Measurements from ENCODE around the gene SLC29A3. TPM values are rescaled to one million over a fixed set of nuclear protein-coding genes. Genes with fewer than 3 reads are reported as not detected.

The SLC29A3 gene
- total RNA-seq, 1 experiment from 2014 or later, result 9.2 TPM

DNA sequence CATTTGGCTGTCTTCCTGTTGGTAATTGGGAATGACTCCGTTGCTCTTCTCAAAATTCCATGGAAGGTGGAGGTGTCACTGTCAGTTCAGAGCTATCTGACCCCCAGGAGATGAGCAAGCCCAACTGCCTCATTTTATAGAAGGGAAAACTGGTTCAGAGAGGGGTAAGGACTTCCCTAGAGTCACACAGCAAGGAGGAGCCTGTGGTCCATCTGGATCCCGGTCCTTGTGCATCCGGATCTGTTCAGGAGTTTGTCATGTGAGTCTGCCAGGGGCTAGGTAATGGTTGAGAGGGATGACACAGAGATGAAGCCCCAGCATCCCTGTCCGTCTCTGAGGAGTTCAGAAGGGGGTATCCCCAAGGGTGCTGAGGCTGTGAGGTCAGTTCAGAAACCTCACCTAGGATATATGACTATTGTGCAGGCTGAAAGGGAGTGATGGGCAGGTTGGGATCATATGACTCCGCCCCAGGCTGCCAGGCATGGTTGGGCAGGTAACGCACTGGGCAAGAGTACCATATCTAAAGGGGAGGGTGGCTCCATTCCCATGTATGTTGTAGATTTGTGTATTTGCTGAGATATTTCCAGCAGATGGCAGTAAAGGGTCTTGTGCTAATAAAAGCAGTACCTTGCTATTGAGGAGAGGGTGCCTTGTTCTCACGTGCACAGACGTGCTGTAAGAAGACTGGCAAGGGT, 16.0 kb upstream of the SLC29A3 start:
- Mint-ChIP-seq H3K27me3 (ENCODE audit: low read depth) (no peaks in the 10 kb centered on the region; the same call in 1 of the 2 replicates), H3K4me1 (0 out of 4 replicates have a peak, but pooled peaks cover 0 to 4% of the 10 kb centered on the region in 2 experiments), H3K27ac (no peak overlapping the region; a peak in 1 of 7 replicates), H3K9me3 (no peaks in the 10 kb centered on the region), H3K36me3 (ENCODE audit: insufficient read depth in 1 of 3, low read depth in 3 of 3) (peaks cover 0 to 16% (median 3%) of the 10 kb centered on the region in 3 experiments; a peak in 5 of 7 replicates), H3K4me3 (no peak overlapping the region)
- Histone ChIP-seq H3K79me1 (ENCODE audit: insufficient read depth, low read depth, low read length, poor library complexity, severe bottlenecking) (no peaks in the 10 kb centered on the region), H2BK5ac (ENCODE audit: insufficient read length, low read length) (no peak overlapping the region), H2BK120ac (ENCODE audit: low read depth, low read length, poor library complexity, severe bottlenecking) (no peak overlapping the region), H2BK12ac (ENCODE audit: insufficient read length, low read depth, low read length) (no peak overlapping the region), H3K27ac (ENCODE audit: insufficient read length, low read depth, low read length) (no peak overlapping the region), H2BK20ac (ENCODE audit: low read depth, low read length, poor library complexity, severe bottlenecking) (no peak overlapping the region), H3K9ac (ENCODE audit: extremely low read depth, insufficient read length, low read length) (no peak overlapping the region), H3K23ac (ENCODE audit: insufficient read length, low read depth, low read length) (no peak overlapping the region), H4K91ac (ENCODE audit: insufficient read length, low read depth, low read length) (no peak overlapping the region), H3K4ac (ENCODE audit: low read depth, low read length) (no peak overlapping the region), H3K9me3 (ENCODE audit: control insufficient read depth, low read depth, low read length) (no peaks in the 10 kb centered on the region), H2BK15ac (ENCODE audit: low read depth, low read length) (no peak overlapping the region), H3K23me2 (ENCODE audit: insufficient read length, low read depth, low read length, poor library complexity, severe bottlenecking) (no peaks in the 10 kb centered on the region), H3K14ac (ENCODE audit: insufficient read depth, low read length) (no peak overlapping the region), H3K18ac (ENCODE audit: insufficient read length, low read depth, low read length) (no peak overlapping the region), H4K20me1 (ENCODE audit: control insufficient read depth, insufficient read depth, insufficient read length) (no peaks in the 10 kb centered on the region), H4K5ac (ENCODE audit: insufficient read length, low read depth, low read length) (no peak overlapping the region), H2AK5ac (ENCODE audit: insufficient read length, low read length) (no peak overlapping the region), H3K79me2 (ENCODE audit: insufficient read depth, low read length) (no peaks in the 10 kb centered on the region), H3K56ac (ENCODE audit: insufficient read length, low read depth, low read length) (no peak overlapping the region), H3K4me2 (ENCODE audit: insufficient read depth, insufficient read length, low read length) (no peak overlapping the region), H3T11ph (ENCODE audit: low read length) (no peak overlapping the region), H3K27me3 (ENCODE audit: insufficient read depth, low read length) (no peaks in the 10 kb centered on the region), H4K8ac (replicated peaks; ENCODE audit: insufficient read length, low read depth, low read length) (no peak overlapping the region), H2AFZ (ENCODE audit: low read length) (no peak overlapping the region), H3K4me1 (ENCODE audit: insufficient read depth, low read length) (no peaks in the 10 kb centered on the region)
- no CpG with 5 or more reads among the region's 8 CpGs for WGBS (ENCODE audit: extremely low coverage, insufficient read length, low lambda C conversion rate)
- peak; percentile 65 for TF ChIP-seq CTCF (conservative IDR thresholded peaks at IDR 0.05)
- DNase-seq, result no peak

Data from H9 (cell line).